Fibroblast of villous mesenchyme (primary cell): ENCODE measurements around the gene MALT1. TPM values are rescaled to one million over a fixed set of nuclear protein-coding genes. Genes with fewer than 3 reads are reported as not detected.

Experiments
- DNase-seq: peaks from one replicate; pipeline ENCODE4 v3.0.0-alpha.2; 2010; ENCODE audit warnings: low read depth
- H3K4me3 ChIP-seq: 2 replicates; pipeline ENCODE4 v1.5.1; 2011; ENCODE audit warnings: low read depth, mild to moderate bottlenecking, low read length
- CTCF ChIP-seq: IDR thresholded peaks from 2 replicates; pipeline ENCODE4 v1.5.1; 2012; ENCODE audit warnings: low read depth, mild to moderate bottlenecking, low read length; ENCODE audit not compliant: insufficient read depth
- total RNA-seq: library from RNA; depleted of rRNA; stranded (reverse); fragments of >200 nt; gene quantifications from 2 replicates; pipeline ENCODE4 v1.2.3, GENCODE V29; 2012

The MALT1 gene
- total RNA-seq, 1 donor = 85.1 TPM

GRCh38 chr18:58787536-58788149, 116.4 kb downstream of the MALT1 start:
- no peak overlapping the region for H3K4me3 ChIP-seq
- no peak for DNase-seq
- TF ChIP-seq CTCF = no peak

GRCh38 chr18:58788470-58788869, 117.2 kb downstream of the MALT1 start:
- no peak overlapping the region for H3K4me3 ChIP-seq
- peak; percentile 88 for DNase-seq
- TF ChIP-seq CTCF = no peak

GRCh38 chr18:58788971-58789875, 118.0 kb downstream of the MALT1 start:
- H3K4me3 ChIP-seq = no peak overlapping the region
- peak; percentile 95 for DNase-seq
- TF ChIP-seq CTCF = no peak

- H3K4me3 ChIP-seq = no peak overlapping the region
- peak; percentile 80 for DNase-seq
- TF ChIP-seq CTCF = no peak
Measured at GRCh38 chr18:58789876-58790240, 118.6 kb downstream of the MALT1 start.

GRCh38 chr18:58792086-58792485, 120.8 kb downstream of the MALT1 start:
- no peak for TF ChIP-seq CTCF
- no peak overlapping the region for H3K4me3 ChIP-seq
- no peak for DNase-seq

GRCh38 chr18:58793361-58793760, 122.1 kb downstream of the MALT1 start:
- no peak for TF ChIP-seq CTCF
- DNase-seq = peak; percentile 87
- H3K4me3 ChIP-seq = no peak overlapping the region
